ENCODE measurements around the gene GRIK3.

GRIK3 gene

DNA sequence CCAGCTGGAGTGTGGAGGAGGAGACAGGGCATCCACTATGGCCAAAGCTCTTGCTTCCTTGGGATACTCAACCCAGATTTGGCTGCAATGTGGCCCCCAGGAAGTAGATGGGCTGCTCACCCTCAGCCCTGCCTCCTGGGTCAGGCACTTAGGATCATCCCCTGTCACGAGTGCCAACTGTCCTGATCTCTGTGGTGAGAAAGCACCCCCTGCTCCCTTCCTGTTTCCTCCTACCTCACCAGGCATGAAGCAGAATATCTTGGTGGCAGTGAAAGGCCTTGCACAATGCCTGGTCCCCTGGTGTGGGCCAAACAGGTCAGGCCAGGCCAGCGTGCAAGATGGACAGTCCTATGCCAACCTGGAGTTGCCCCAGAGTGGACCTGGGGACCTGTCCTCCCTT lies 211.7 kb downstream of the GRIK3 start:
- DNase-seq (ENCODE audit: low spot score), result no peak

DNA sequence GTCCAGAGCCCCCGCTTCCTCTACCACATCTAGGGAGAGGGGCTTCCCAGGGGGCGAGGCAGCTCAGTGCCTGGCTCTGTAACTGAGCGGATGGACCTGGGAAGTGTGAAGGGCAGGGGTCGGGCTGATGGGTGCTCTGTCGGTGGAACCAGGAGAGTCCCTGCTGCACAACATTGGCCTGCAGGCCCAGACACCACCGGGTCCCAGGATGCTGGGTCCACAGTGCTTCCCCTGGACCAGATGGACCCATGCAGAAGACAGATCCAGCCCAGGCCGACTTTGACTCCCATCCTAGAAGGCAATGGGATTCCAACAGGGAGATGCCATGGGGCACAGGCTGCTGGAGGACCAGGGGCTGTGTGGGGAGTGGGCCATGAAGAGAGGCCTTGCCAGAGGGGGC lies 212.9 kb downstream of the GRIK3 start:
- no peak for DNase-seq (ENCODE audit: low spot score)

DNA sequence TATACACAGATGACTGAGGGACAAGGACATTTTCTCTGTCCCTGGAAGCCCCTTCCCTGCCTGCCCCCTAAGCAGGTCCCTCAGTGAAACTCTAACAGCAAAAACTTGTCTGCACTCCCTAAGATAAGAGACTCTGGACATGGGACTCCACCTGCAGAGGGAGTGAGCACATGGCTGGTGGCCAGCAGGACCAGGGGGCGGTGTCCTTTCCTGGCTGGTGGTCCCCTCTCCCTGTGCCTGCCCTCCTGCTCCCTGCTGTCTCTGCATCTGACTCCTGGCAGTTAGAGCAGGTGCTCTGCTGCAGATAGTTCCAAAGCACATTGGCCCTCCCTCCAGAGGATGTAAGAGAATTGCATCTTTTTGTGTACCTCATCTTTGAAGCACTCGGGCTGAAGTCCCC lies 215.5 kb downstream of the GRIK3 start:
- DNase-seq (ENCODE audit: low spot score), result no peak

DNA sequence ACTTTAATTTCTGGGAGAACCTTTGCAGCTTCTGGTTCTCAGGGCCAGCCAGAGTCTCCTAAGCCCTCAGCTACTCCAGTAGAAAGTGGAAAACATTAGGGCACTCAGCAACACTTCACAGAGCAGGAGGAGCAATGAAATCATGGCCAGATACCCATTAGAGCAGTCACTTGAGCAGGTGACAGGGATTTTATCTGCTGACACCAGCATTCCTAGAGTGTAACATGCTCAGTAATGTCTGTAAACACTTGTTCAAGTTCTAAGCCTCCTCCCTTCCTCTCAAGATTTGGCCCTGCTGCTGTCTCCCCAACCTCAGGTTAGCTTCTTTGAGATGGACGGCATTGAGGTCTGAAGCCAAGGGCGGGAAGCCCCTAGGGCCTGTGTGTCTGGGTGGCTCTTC lies 218.0 kb downstream of the GRIK3 start:
- no peak for DNase-seq (ENCODE audit: low spot score)

DNA sequence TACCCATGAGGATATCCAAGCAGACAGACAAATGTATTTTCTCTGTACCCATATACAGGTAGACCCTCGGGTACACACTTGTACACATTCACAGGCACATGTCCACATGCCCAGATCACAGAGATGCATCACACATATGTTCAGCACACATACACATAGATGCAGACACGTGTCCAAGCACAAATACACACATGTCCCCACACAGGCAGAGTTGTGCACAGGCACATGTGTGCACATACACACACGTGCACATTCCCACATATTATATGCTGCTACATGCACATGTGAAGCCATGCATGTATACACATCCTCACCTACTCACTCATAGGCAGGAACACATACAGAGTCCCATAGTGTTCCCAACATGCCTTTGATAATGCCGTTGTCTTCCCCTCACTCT lies 219.5 kb downstream of the GRIK3 start:
- no peak for DNase-seq (ENCODE audit: low spot score)

DNA sequence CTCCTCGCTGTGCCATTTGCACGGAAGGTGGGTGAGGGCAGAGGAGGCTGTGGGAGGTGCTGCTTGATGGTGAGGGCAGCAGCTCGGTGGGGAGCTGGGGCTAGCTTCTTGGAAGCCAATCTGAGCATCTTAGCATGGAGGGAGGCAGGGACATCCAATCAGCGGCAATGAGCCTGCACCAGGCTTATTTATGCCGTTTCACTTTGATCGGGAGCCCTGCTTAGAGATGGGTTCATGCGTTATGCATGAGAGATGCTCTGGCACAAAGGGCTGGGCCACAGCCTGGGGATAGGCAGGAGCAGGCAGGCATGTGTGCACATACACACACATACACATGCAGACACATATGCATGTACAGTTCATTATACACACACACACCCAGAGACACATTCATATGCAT lies 220.2 kb downstream of the GRIK3 start:
- DNase-seq (ENCODE audit: low spot score), result no peak

DNA sequence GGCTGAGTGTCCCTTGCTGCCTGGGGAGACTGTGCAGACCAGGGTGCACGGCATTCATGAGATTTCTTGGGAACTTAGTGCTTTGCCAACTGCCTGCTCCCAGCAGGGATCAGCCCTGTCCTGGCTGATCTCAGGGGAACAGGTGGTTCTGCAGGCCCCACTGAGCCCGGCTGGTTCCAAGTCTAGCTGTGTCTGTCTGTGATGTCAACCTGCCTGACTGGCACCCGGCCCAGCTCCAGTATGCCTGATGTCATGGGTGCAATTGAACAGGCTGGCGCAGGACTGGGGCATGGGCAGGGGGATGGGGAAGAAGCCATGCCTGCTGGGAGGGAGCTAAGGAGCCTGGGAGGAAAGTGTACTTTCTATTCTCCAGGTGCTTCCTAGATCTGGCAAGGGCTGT lies 227.1 kb downstream of the GRIK3 start:
- DNase-seq (ENCODE audit: low spot score), result no peak

DNA sequence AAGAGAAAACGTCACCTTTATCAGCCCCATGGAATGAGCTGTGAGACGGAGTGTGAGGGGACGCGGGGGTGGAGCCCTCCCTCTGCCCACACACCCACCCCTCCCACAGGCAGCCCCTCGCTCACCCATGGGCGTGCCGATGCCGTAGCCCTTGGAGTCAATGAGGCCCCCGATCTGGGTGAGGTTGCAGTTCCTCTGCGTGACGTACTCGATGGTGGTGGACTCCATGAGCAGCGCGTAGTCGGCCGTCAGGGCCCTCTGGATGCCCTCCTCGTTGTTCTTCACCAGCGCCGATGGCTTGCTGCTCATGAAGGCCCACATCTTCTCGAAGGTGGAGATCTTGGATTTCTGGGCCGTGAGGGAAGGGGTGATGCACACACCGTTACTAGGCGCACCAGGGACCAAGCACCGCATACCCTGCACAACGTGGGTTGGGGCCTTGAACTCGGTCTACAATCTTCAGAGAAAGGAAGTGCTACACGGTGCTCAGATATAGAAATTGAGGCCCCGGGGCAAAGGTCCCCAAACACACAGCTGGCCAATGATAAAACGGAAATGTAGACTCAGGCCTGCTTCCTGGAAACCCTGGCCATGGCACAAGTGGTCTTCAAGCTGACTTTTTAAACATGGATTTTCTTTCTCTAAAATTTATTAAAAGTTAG lies 228.2 kb downstream of the GRIK3 start:
- DNase-seq (ENCODE audit: low spot score), result no peak

DNA sequence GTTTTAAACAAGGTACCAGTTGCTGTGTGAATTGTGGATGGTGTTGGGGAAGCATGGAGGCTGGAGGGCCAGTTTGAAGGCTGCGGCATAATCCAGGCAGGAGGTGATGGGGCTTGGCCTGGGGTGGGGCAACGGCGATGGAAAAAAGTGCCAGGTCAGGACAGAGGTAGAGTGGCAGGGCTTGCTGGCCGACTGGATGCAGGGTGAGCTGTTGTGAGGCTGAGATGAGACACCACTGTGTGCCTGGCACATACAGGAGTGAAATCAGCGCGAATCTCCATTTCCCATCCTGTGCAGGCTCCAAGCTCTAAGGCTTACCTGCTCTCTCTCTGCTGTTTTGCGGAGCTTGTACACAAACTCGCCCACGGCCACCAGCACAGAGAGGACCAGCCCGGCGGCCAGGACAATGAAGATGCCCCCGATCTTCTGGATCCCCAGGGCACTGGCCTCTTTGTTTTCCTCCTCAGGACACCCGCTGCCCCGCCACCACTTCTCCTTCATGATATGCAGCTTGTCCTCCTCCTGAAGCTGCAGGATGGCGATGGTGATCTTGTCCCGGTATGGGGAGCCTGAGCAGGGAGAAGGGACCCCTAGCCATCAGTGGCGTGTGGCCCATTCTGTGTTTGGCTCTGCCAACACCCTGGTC lies 229.5 kb downstream of the GRIK3 start:
- DNase-seq (ENCODE audit: low spot score), result no peak

DNA sequence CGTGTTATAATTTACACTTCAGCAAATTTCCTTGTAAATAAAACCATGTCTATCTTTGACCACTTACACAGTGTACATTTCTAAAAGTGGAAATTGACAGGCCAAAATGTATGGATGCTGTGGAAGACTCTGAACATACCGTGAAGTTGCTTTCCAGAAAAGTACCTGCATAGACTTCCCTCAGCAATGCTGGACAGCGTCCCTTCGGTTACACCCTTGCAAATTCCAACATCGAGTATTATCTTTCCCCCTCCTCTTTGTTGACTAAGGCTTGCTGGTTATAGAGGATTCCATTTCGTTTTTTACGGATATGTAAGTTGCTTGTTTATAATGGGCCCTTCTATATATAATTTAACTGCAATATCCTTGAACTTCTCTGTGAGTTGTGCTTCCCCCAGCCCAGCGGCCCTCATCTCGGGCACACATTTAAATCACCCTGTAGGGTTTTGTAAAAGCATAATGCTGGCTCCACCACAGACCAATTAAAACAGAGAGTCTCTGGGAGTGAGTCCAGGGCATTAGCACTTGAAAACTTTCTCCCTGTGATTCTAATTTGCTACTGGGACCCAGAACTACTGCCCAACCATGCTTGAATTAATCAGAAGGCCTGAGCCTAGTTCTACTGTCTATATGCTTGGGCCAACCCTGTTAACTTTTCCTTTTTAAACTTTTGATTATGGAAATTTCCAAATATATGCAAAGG lies 230.3 kb downstream of the GRIK3 start:
- DNase-seq (ENCODE audit: low spot score), result no peak

DNA sequence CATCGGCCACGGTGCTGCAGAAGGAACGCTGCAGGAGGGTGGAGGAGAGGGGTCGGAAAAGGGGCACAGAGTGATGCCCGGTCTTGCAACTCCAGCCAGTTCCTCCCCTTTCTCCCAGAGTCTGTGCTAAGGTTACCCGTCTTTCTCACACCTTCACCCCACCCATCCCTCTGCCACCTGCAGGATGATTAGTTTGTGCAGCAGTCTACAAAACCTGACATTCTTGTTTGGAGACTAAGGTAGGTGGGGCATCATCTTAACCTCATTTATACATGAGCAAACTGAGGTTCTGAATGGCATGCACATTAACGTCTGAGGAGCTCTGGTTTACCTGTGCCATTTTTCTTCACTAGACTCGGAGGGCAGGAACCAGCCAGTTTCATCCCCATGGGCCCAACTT lies 232.3 kb downstream of the GRIK3 start:
- DNase-seq (ENCODE audit: low spot score), result no peak

DNA sequence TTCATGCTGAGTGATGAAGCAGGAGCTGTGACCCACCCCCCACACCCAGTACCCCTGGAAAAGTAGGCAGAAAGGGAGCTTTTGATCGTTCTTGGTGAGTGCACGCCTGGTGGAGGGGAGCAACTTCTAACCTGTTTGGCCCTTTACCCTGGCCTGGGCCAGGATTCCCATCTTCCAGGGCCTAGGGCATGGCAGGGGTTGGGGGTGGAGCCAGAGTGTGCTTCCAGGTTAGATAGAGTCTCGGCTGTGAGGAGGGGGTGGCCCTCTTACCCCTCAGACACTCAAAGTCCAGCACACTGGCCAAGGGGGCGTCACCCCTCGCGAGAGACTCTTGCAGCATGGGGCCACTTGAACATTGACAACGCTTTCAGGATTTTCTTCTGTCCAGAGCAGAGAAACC lies 236.6 kb downstream of the GRIK3 start:
- no peak for DNase-seq (ENCODE audit: low spot score)

DNA sequence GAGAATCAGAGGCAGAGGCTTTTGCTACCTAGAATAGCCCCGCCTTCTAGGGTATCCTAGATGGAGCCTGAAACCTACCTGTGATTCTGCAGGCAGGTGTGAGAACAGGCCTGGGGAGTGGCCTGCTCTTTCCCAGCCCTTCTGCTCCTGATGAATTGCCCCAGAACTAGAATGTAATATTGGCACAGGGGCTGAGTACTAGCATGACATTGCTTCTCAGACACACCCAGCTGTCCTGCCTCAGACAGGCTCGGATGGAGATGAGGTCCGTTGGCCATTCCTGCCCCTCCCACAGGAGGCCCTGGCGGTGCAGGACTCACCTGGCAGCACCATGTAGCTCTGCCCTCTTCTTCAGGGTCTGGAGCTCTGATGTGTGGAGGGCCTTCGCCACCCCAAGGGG lies 237.6 kb downstream of the GRIK3 start:
- DNase-seq (ENCODE audit: low spot score), result no peak

DNA sequence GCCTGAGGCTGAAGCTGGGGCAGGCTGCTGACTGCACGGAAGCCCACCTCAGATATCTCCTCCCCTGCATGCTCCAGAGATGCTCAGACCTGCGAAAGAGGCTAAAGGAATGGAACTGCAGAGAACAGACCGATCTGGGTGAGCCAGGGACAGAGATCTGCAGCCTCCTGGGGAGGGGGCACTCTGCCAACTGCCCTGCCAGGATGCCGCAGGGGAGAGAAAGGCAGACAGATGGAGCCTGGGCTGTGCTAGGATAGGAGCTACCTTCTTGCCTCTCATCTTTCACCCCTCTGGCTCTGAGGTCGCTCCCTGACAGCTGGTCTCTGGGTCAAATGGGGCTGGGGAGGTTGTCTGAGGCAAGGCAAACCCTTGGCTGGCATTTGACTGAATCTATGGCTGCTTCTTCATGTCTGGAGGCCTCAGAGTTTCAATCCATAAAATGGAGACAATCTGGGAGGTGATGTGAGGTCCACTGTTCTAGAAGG lies 238.2 kb downstream of the GRIK3 start:
- no peak for DNase-seq (ENCODE audit: low spot score)

DNA sequence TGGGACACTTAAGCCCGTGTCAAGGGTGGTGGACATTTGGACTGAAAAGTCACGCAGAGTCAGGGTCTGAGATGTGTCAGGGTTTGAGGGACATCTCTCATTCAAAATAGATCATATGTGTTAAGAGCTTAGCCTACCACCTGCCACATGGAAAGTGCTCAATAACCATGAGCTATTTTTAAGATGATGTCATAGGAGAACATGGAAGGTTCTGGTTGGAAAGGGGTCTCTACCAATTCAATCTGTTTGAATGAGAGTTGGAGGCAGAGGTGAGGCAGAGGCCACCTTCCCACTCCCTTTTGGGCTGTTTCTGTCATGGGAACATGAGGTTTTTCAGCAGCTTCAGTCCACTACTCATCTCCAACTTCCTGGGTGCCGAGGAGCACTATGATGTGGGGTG lies 239.9 kb downstream of the GRIK3 start:
- no peak for DNase-seq (ENCODE audit: low spot score)

DNA sequence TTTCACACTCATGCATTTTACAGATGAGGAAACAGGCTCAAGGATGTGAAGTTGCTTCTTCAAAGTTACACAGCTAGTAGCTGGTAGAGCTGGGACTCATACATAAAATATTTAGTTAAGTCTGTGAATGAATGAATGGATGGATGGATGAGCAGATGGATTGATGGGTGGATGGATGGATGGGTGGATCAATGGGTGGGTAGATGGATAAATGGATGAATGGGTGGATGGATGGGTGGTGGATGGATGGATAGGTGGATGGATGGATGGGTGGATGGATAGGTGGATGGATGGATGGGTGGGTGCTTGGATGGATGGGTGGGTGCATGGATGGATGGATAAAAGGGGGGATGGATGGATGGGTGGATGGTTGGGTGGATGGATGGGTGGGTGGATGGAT lies 240.9 kb downstream of the GRIK3 start:
- DNase-seq (ENCODE audit: low spot score), result no peak

DNA sequence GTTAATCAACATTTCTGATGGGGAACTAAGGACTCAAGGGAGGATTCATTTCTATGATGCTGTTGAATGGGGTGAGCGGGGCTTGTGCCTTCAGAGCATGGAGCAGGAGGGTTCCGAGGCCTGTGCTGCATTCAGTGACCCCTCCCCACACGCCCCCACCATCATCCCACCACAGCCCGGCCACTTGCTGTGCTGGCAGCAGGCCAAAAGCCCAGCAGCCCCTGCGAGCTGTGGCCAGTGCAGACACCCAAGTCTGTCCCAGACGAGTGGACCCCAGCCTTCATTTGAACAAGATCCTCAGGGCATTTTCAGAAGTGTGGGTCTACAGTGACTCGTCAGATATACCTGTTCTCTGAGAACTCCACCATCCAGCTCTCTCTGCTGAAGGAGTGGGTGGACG lies 242.0 kb downstream of the GRIK3 start:
- no peak for DNase-seq (ENCODE audit: low spot score)

DNA sequence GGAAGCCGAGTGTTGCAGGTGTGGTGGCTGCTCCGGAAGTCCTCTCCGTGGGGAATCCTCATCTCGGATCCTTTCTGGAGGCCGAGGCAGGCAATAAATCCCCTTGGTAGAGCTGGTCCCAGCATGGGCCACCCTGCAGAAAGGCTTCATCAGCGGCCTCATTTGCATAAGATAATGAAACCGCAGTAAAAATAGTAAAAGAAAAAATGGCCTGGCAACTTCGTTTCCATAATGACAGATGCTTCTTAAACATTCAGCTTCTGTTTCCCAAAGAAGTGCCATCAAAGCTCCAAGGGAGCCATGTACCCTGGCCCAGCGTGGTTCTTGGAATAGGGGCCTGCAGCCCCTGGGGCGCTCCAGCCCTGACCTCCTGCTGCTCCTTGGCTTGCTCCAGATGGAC lies 244.1 kb downstream of the GRIK3 start:
- DNase-seq (ENCODE audit: low spot score), result no peak

DNA sequence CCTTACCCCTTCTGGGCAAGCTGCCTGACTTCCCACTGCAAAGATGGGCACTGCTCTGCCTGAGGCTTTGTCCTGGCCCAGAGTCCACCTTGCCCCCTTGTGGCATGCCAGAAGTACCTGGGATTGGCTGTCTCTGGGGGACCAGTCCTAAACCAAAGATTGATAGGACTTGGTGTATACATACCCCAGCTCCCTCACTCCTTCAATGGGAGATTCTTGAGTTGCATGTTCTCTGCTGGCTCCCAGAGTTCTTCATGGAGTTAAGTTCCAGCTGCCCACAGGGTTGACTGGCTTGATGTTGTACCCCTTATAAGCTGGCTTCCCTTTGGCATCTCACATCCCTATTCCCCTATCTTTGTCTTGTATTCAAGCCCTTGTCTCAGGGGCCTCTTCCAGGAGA lies 244.8 kb downstream of the GRIK3 start:
- DNase-seq (ENCODE audit: low spot score), result no peak

DNA sequence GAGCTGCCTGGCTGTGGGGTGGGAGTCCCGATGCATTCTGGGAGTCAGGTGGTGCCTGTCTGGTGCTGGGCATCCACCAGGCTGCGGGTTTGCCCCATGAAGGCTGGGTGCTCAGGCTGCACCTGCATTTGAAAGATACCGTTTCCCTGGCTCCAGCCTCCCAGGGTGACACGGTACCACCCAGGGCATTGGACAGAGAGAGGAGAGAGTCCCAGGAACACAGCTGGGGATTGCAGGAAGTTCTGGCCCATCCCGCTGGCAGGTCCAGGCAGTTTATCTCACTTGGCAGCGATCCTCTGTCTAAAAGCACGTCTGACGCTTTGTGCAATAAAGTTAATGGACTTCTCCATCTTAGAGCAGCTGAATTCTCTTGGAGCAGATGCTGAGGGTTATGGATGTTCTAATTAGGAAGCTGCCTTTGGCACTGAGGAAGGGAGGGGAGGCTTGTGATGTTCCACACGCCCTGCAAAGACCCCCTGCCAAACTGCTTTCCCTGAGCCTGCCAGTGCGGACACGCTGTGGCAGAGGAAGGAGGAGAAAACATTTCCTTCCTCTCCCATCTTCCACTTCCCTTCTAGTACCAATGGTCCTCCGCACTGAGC lies 246.9 kb downstream of the GRIK3 start:
- DNase-seq (ENCODE audit: low spot score), result no peak

DNA sequence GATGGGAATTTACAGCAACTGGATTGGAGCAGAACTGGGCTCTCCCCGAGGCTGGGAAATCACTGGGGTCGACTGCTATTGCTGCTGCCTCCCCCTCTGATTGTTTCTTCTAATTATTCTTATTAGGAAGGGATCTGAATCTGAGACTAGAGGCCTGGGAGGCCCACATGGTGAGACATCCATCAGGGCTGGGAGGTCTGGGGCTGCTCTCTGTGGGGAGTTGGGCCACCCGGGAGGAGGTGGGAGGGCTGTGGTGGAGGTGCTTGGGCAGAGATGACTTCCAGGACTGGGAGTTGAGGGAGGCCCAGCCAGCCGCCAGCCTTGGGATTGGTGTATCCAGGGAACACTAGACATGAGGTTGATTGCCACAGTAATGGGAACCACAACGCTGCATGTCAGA lies 247.9 kb downstream of the GRIK3 start:
- no peak for DNase-seq (ENCODE audit: low spot score)

DNA sequence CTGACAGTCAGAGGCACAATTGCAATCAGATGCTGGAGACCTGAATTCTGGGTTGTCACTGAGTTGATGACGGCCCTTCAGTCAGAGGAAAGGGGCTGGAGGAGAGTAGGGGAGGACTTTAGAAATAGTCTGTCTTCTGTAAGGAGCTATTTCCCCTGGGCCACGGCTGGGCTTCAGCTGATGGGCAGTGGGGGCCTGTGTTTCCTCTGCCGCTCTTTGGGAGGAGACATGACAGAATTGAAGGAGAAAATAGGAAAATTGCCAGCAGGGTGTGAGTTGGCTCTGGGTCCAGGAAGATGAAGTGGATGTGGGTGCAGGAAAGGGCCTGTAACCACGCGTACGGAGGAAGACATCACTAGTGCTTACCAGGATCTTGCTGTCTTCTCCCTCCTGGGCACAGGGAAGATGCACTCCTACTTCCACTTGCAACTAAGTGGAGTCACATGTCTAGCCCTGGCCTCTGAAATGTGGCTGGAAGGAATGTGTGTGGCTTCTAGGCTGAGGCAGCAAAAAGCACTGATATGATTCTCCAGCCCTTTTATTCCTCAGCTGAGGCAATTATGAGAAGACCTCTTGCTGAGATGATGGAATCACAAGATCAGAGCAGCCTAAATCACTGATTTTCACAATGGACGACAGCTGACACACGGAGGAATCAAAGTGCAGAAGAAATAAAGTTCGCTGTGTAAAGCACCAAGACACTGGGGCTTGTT lies 250.0 kb downstream of the GRIK3 start:
- DNase-seq (ENCODE audit: low spot score), result no peak
